Liver (tissue), 9 donors: ENCODE measurements around the gene IFNAR1. TPM values are rescaled to one million over a fixed set of nuclear protein-coding genes. Genes with fewer than 3 reads are reported as not detected.

Source experiments
- DNase-seq: peaks from one replicate; pipeline ENCODE4 v3.0.0-alpha.2; 2017; ENCODE audit warnings: low spot score
- H3K27ac ChIP-seq, 2 donors: one replicate each; pipeline ENCODE4 v1.7.0; 2013; ENCODE audit warnings: inconsistent platforms in 2 of 2, low read length in 2 of 2, control low read depth in 1 of 2, low read depth in 1 of 2, mild to moderate bottlenecking in 1 of 2
- H3K27me3 ChIP-seq, 4 donors: one replicate each; pipeline versions ENCODE4 v1.6.1 to v1.7.0; 2013; ENCODE audit warnings: low read length in 3 of 4, inconsistent platforms in 1 of 4, mild to moderate bottlenecking in 1 of 4, moderate library complexity in 1 of 4; ENCODE audit not compliant: control insufficient read depth in 4 of 4, insufficient read depth in 4 of 4
- H3K36me3 ChIP-seq, 4 donors: one replicate each; pipeline versions ENCODE4 v1.6.1 to v1.7.0; 2013; ENCODE audit warnings: low read length in 3 of 4, mild to moderate bottlenecking in 3 of 4, low read depth in 1 of 4, moderate library complexity in 1 of 4; ENCODE audit not compliant: control insufficient read depth in 4 of 4, insufficient read depth in 3 of 4
- H3K4me1 ChIP-seq, 4 donors: one replicate each; pipeline versions ENCODE4 v1.6.1 to v1.7.0; 2013; ENCODE audit warnings: low read length in 3 of 4, mild to moderate bottlenecking in 3 of 4, moderate library complexity in 1 of 4; ENCODE audit not compliant: control insufficient read depth in 4 of 4, insufficient read depth in 4 of 4
- H3K4me3 ChIP-seq, 3 donors: one replicate each; pipeline versions ENCODE4 v1.6.1 to v1.7.0; 2013; ENCODE audit warnings: low read length in 3 of 3, control low read depth in 1 of 3, low read depth in 1 of 3, mild to moderate bottlenecking in 1 of 3
- H3K9ac ChIP-seq, 2 donors: one replicate each; pipeline ENCODE4 v1.7.0; 2013; ENCODE audit warnings: low read length in 2 of 2, mild to moderate bottlenecking in 2 of 2, moderate library complexity in 2 of 2, control low read depth in 1 of 2, low read depth in 1 of 2
- H3K9me3 ChIP-seq, 4 donors: one replicate each; pipeline versions ENCODE4 v1.6.1 to v1.7.0; 2013; ENCODE audit warnings: low read length in 3 of 4; ENCODE audit not compliant: control insufficient read depth in 4 of 4
- EGR1 ChIP-seq, 2 donors: IDR thresholded peaks; 2 replicates each; pipeline ENCODE4 v1.6.1; 2016 to 2018; ENCODE audit warnings: antibody characterized with exemption in 2 of 2, low read depth in 2 of 2
- FOXA1 ChIP-seq: IDR thresholded peaks from 2 replicates; pipeline ENCODE4 v1.6.1; 2016; ENCODE audit warnings: antibody characterized with exemption
- FOXA2 ChIP-seq: IDR thresholded peaks from 2 replicates; pipeline ENCODE4 v1.6.1; 2016; ENCODE audit warnings: antibody characterized with exemption
- GABPA ChIP-seq, 2 donors: IDR thresholded peaks in 1 of 2; conservative IDR thresholded peaks in 1 of 2; 2 replicates each; pipeline ENCODE4 v1.6.1; 2016; ENCODE audit warnings: antibody characterized with exemption in 2 of 2, mild to moderate bottlenecking in 1 of 2, moderate library complexity in 1 of 2
- HNF4A ChIP-seq, 2 donors: conservative IDR thresholded peaks; 2 replicates each; pipeline ENCODE4 v1.6.1; 2016; ENCODE audit warnings: antibody characterized with exemption in 2 of 2, mild to moderate bottlenecking in 2 of 2
- HNF4G ChIP-seq: IDR thresholded peaks from 2 replicates; pipeline ENCODE4 v1.6.1; 2016; ENCODE audit warnings: antibody characterized with exemption
- JUND ChIP-seq, 2 donors: IDR thresholded peaks; 2 replicates each; pipeline ENCODE4 v1.6.1; 2016; ENCODE audit warnings: antibody characterized with exemption in 2 of 2
- NR2F2 ChIP-seq: IDR thresholded peaks from 2 replicates; pipeline ENCODE4 v1.6.1; 2016; ENCODE audit warnings: antibody characterized with exemption
- RAD21 ChIP-seq, 2 donors: IDR thresholded peaks; 2 replicates each; pipeline ENCODE4 v1.6.1; 2016; ENCODE audit warnings: antibody characterized with exemption in 2 of 2, mild to moderate bottlenecking in 2 of 2
- RXRA ChIP-seq, 2 donors: IDR thresholded peaks; 2 replicates each; pipeline ENCODE4 v1.6.1; 2017 to 2018; ENCODE audit warnings: antibody characterized with exemption in 2 of 2, mild to moderate bottlenecking in 1 of 2
- SP1 ChIP-seq: IDR thresholded peaks from 2 replicates; pipeline ENCODE4 v1.6.1; 2018; ENCODE audit warnings: antibody characterized with exemption, mild to moderate bottlenecking
- TAF1 ChIP-seq: conservative IDR thresholded peaks from 2 replicates; pipeline ENCODE4 v1.6.1; 2016; ENCODE audit warnings: antibody characterized with exemption, mild to moderate bottlenecking
- YY1 ChIP-seq: IDR thresholded peaks from 2 replicates; pipeline ENCODE4 v1.6.1; 2016; ENCODE audit warnings: antibody characterized with exemption, mild to moderate bottlenecking
- WGBS: extraction: QIAGEN DNeasy Blood & Tissue Kit; methylation state at CpG from one replicate; pipeline ENCODE4 v1.1.7; 2013; 5-methylcytosine and 5-hydroxymethylcytosine counted together
- polyA plus RNA-seq, 2 donors: library from polyadenylated mRNA; stranded (reverse) in 1 of 2; unstranded in 1 of 2; fragments of 200-250 nt in 1 of 2; fragments of >200 nt in 1 of 2; fragmentation: Nextera tagmentation in 1 of 2; extraction: Ambion mirVana in 1 of 2; gene quantifications; one replicate each; pipeline versions ENCODE4 v1.2.1 to v1.2.3, GENCODE V29; 2013 to 2015
- total RNA-seq, 2 donors: library from RNA; depleted of rRNA; stranded (reverse); fragments of >200 nt; gene quantifications; one replicate each; pipeline ENCODE4 v1.2.3, GENCODE V29; 2014
- TF ChIP-seq, protein P1 (sequence below): IDR thresholded peaks from 2 replicates; pipeline ENCODE4 v1.6.1; 2016; ENCODE audit warnings: antibody characterized with exemption
- TF ChIP-seq, protein P2 (sequence below): IDR thresholded peaks from 2 replicates; pipeline ENCODE4 v1.6.1; 2016; ENCODE audit warnings: antibody characterized with exemption
- TF ChIP-seq, protein P3 (sequence below): IDR thresholded peaks from 2 replicates; pipeline ENCODE4 v1.6.1; 2016; ENCODE audit warnings: antibody characterized with exemption
- TF ChIP-seq, protein P4 (sequence below): IDR thresholded peaks from 2 replicates; pipeline ENCODE4 v1.6.1; 2016; ENCODE audit warnings: antibody characterized with exemption, mild to moderate bottlenecking
- TF ChIP-seq, protein P5 (sequence below): fragments of 150-350 bp; IDR thresholded peaks from 2 replicates; pipeline ENCODE4 v1.5.1; 2017; ENCODE audit warnings: improper control_type of control experiment, low read depth, low read length; ENCODE audit not compliant: missing input control
- donor health status: healthy.
- donor health status: healthy.
- donor health status: healthy.
- donor health status: healthy.
- donor health status: healthy.

The IFNAR1 gene
- total and polyA plus RNA-seq, 4 donors: 31.1 to 54.3 (median 46.2) TPM

DNA sequence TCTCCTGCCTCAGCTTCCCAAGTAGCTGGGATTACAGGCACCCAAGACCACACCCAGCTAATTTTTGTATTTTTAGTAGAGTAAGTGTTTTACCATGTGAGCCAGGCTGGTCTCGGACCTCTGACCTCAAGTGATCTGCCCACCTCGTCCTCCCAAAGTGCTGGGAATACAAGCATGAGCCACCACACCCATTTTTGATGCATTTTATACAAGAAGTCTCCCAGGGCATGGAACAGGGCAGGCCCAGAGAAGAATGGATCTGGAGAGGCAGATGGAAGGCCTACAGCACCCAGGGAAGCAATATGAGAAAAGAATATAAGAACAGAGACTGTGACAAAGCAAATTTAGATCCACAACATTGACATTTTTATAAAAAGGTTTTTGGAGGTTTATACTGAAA is 18.8 kb upstream of the IFNAR1 start:
- 81% methylated on average over 2 of the region's 2 CpGs for WGBS
- H3K27ac ChIP-seq: no peak overlapping the region
- no peaks in the 10 kb centered on the region for H3K36me3 ChIP-seq
- H3K4me3 ChIP-seq: no peak overlapping the region
- DNase-seq: no peak
- TF ChIP-seq YY1 (no peak), SP1 (no peak), TAF1 (no peak), EGR1 (IDR thresholded peaks at IDR 0.05; ENCODE audit: low read depth in 2 of 2) (no peak), NR2F2 (no peak), FOXA2 (no peak), JUND (IDR thresholded peaks at IDR 0.05) (no peak), FOXA1 (no peak), HNF4G (no peak), RXRA (IDR thresholded peaks at IDR 0.05) (no peak), HNF4A (conservative IDR thresholded peaks at IDR 0.05) (no peak), RAD21 (IDR thresholded peaks at IDR 0.05) (no peak)
- TF ChIP-seq, protein P1, sequence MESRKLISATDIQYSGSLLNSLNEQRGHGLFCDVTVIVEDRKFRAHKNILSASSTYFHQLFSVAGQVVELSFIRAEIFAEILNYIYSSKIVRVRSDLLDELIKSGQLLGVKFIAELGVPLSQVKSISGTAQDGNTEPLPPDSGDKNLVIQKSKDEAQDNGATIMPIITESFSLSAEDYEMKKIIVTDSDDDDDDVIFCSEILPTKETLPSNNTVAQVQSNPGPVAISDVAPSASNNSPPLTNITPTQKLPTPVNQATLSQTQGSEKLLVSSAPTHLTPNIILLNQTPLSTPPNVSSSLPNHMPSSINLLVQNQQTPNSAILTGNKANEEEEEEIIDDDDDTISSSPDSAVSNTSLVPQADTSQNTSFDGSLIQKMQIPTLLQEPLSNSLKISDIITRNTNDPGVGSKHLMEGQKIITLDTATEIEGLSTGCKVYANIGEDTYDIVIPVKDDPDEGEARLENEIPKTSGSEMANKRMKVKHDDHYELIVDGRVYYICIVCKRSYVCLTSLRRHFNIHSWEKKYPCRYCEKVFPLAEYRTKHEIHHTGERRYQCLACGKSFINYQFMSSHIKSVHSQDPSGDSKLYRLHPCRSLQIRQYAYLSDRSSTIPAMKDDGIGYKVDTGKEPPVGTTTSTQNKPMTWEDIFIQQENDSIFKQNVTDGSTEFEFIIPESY: no peak
- TF ChIP-seq, protein P2, sequence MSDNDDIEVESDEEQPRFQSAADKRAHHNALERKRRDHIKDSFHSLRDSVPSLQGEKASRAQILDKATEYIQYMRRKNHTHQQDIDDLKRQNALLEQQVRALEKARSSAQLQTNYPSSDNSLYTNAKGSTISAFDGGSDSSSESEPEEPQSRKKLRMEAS: no peak
- TF ChIP-seq, protein P3, sequence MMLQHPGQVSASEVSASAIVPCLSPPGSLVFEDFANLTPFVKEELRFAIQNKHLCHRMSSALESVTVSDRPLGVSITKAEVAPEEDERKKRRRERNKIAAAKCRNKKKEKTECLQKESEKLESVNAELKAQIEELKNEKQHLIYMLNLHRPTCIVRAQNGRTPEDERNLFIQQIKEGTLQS: no peak
- TF ChIP-seq, protein P4, sequence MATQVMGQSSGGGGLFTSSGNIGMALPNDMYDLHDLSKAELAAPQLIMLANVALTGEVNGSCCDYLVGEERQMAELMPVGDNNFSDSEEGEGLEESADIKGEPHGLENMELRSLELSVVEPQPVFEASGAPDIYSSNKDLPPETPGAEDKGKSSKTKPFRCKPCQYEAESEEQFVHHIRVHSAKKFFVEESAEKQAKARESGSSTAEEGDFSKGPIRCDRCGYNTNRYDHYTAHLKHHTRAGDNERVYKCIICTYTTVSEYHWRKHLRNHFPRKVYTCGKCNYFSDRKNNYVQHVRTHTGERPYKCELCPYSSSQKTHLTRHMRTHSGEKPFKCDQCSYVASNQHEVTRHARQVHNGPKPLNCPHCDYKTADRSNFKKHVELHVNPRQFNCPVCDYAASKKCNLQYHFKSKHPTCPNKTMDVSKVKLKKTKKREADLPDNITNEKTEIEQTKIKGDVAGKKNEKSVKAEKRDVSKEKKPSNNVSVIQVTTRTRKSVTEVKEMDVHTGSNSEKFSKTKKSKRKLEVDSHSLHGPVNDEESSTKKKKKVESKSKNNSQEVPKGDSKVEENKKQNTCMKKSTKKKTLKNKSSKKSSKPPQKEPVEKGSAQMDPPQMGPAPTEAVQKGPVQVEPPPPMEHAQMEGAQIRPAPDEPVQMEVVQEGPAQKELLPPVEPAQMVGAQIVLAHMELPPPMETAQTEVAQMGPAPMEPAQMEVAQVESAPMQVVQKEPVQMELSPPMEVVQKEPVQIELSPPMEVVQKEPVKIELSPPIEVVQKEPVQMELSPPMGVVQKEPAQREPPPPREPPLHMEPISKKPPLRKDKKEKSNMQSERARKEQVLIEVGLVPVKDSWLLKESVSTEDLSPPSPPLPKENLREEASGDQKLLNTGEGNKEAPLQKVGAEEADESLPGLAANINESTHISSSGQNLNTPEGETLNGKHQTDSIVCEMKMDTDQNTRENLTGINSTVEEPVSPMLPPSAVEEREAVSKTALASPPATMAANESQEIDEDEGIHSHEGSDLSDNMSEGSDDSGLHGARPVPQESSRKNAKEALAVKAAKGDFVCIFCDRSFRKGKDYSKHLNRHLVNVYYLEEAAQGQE: no peak
- peaks cover 18 to 34% (median 22%) of the 10 kb centered on the region in 4 donors for H3K4me1 ChIP-seq
- H3K9me3 ChIP-seq: no peaks in the 10 kb centered on the region
- H3K9ac ChIP-seq: no peak overlapping the region
- H3K27me3 ChIP-seq: no peaks in the 10 kb centered on the region

DNA sequence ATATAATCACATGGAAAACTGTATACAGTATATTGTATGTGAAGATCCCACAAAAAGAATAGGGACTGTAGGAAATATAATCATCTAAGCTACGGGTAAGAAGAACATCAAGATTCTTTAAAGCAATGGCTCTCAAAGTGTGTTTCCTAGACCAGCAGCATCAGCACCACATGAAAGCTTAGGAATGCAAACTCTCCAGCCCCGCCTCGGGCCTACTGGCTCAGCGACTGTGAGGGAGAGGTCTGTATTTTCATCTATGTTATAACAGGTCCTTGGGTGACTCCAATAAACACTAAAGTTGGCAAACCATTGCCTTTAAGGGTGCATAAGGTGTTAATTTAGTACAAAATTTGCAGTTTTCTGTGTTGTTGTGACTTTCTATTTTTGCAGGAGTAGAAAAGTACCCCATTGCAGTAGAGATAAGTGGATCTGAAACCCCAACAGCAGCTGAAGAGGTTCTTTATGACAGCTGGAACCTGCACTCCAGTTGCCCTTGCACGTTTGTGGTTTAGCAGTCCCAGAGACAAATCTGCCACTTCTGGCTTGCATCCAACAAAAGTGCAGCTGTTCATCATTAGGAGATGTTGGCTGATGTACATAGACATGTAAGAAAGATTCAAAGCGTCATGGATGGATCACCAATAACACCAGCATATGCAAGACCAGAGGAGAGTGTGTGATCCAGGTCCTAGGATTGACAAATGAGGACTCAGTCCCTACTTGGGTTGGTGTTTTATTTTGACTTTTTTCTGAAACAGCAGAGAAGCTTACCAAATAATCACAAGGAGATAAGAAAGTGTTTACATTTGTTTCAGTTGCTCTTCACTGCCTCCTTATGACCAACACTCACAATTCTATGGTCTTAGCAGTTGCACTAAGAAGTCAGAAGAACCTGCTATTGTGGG is 15.9 kb upstream of the IFNAR1 start:
- Histone ChIP-seq H3K27ac (no peak overlapping the region), H3K9ac (no peak overlapping the region), H3K4me3 (no peak overlapping the region), H3K9me3 (no peaks in the 10 kb centered on the region), H3K36me3 (no peaks in the 10 kb centered on the region), H3K27me3 (no peaks in the 10 kb centered on the region), H3K4me1 (peaks cover 13 to 21% (median 19%) of the 10 kb centered on the region in 4 donors)
- DNase-seq: no peak
- WGBS: 57% methylated on average over 6 of the region's 6 CpGs
- TF ChIP-seq, protein P5, sequence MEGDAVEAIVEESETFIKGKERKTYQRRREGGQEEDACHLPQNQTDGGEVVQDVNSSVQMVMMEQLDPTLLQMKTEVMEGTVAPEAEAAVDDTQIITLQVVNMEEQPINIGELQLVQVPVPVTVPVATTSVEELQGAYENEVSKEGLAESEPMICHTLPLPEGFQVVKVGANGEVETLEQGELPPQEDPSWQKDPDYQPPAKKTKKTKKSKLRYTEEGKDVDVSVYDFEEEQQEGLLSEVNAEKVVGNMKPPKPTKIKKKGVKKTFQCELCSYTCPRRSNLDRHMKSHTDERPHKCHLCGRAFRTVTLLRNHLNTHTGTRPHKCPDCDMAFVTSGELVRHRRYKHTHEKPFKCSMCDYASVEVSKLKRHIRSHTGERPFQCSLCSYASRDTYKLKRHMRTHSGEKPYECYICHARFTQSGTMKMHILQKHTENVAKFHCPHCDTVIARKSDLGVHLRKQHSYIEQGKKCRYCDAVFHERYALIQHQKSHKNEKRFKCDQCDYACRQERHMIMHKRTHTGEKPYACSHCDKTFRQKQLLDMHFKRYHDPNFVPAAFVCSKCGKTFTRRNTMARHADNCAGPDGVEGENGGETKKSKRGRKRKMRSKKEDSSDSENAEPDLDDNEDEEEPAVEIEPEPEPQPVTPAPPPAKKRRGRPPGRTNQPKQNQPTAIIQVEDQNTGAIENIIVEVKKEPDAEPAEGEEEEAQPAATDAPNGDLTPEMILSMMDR: no peak
- no peak for TF ChIP-seq TAF1
- no peak for TF ChIP-seq GABPA (IDR thresholded peaks at IDR 0.05 in 1 of 2, conservative IDR thresholded peaks at IDR 0.05 in 1 of 2)
- no peak for TF ChIP-seq JUND (IDR thresholded peaks at IDR 0.05)
- TF ChIP-seq SP1: no peak
- no peak for TF ChIP-seq FOXA1
- TF ChIP-seq, protein P3: no peak
- TF ChIP-seq, protein P4: no peak
- no peak for TF ChIP-seq EGR1 (IDR thresholded peaks at IDR 0.05; ENCODE audit: low read depth in 2 of 2)
- TF ChIP-seq YY1: no peak
- TF ChIP-seq, protein P2: no peak
- no peak for TF ChIP-seq HNF4A (conservative IDR thresholded peaks at IDR 0.05)
- TF ChIP-seq HNF4G: no peak
